ENCODE measurements around the gene BTNL8. TPM values are rescaled to one million over a fixed set of nuclear protein-coding genes. Genes with fewer than 3 reads are reported as not detected.
A peak's percentile ranks its signal among the peaks of the same experiment; 100 is the strongest.

The BTNL8 gene
- polyA plus RNA-seq, 3 donors: 0.13 to 0.50 (median 0.13) TPM

DNA sequence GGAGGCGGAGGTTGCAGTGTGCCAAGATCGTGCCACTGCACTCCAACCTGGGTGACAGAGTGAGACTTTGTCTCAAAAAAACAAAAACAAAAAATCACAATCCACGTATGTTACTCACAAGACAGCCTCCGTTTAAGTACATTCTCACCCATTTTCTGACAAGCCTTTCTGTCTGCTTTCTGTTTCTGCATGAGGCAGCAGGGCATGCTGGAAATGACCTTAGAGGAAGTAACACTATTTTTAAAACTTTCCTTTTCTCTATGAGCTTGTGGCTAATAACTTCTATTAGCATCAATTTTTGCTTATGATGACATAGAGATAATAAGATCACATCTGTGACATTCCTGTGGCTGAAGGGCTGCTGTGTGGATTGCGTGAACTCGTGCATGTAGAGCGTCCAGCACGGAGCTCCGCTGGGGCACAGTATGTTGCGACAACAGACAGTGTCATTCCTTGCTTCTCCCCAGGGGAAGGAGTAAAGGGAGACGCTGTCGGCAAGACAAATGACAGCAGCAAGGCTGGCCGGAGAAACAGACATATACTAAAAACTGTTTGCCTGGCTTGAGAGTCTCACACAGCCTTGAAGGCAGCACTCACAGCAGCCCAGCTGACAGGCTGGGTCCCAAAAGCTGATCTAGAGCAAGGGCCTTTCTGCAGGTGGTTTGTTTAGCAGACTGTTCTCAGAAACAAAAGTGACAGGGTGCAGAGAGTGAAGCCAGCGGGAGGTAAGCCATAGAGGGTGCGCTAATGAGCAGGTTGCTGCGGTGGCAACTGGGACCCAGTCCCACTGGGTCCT, 91.3 kb downstream of the BTNL8 start:
- no peaks in the 10 kb centered on the region for H3K36me3 ChIP-seq (replicated peaks in 1 of 2; ENCODE audit: control insufficient read depth in 1 of 2, insufficient read depth in 2 of 2, low read length in 2 of 2)
- H3K9me3 ChIP-seq (replicated peaks in 1 of 2; ENCODE audit: control insufficient read depth in 1 of 2, insufficient read depth in 1 of 2, low read length in 2 of 2): no peaks in the 10 kb centered on the region
- peaks cover 0 to 7% (median 3%) of the 10 kb centered on the region in 7 donors for H3K9me3 Mint-ChIP-seq
- no peak overlapping the region for H3K9ac ChIP-seq (ENCODE audit: insufficient read depth, low read length, poor library complexity, severe bottlenecking)
- H2AFZ ChIP-seq (ENCODE audit: insufficient read depth, low read depth, low read length, poor library complexity, severe bottlenecking): no peak overlapping the region
- DNase-seq: no peak
- whole genome bisulfite sequencing (ENCODE audit: insufficient coverage): 86% methylated on average over 12 of the region's 16 CpGs
- no peak for TF ChIP-seq CTCF (IDR thresholded peaks at IDR 0.05)
- no peaks in the 10 kb centered on the region for H3K36me3 Mint-ChIP-seq
- no peaks in the 10 kb centered on the region for H3K79me2 ChIP-seq (ENCODE audit: insufficient read depth, low read length)
- H3K4me3 Mint-ChIP-seq: no peak overlapping the region
- no peaks in the 10 kb centered on the region for H3K27me3 ChIP-seq (ENCODE audit: control insufficient read depth in 2 of 2, insufficient read depth in 2 of 2, low read length in 2 of 2)
- H3K4me2 ChIP-seq (replicated peaks; ENCODE audit: extremely low read depth, low read length, poor library complexity, severe bottlenecking): no peak overlapping the region
- H4K20me1 ChIP-seq (ENCODE audit: insufficient read depth, low read length): no peaks in the 10 kb centered on the region
- H3K27ac Mint-ChIP-seq: no peak overlapping the region
- no peaks in the 10 kb centered on the region for H3K4me1 Mint-ChIP-seq
- H3K4me1 ChIP-seq (ENCODE audit: control insufficient read depth in 1 of 2, insufficient read depth in 2 of 2, low read length in 2 of 2): no peaks in the 10 kb centered on the region
- intact Hi-C loops (cut with micrococcal nuclease): no loop called here
- no peak overlapping the region for H3K4me3 ChIP-seq (replicated peaks in 1 of 3; ENCODE audit: low read depth in 2 of 3, low read length in 3 of 3)
- peaks cover 5 to 6% (median 5%) of the 10 kb centered on the region in 3 donors for H3K27me3 Mint-ChIP-seq (ENCODE audit: low read depth in 3 of 3)
- H3K27ac ChIP-seq (ENCODE audit: low read depth in 1 of 2, low read length in 2 of 2): no peak overlapping the region

DNA sequence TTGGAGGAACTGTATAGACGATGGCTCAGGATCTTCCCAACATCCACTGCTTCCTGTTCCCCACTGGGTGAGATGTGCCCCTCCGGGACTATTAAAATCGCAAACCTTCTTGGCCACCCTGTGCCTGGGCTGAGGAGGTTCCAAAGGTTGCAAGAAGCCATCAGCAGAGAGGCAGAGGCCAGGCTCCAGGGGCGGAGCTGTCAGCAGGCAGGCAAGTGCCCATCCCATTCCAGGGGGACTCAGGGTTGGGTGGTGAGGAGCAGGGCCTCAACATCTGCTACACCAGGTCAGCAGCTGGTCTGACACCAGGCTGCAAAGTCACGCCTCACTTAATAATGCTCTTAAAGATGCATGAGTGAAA, 91.9 kb downstream of the BTNL8 start:
- Histone ChIP-seq H3K79me2 (ENCODE audit: insufficient read depth, low read length) (no peaks in the 10 kb centered on the region), H3K4me2 (replicated peaks; ENCODE audit: extremely low read depth, low read length, poor library complexity, severe bottlenecking) (no peak overlapping the region)
- no peak for TF ChIP-seq CTCF (IDR thresholded peaks at IDR 0.05)

More for the DNA sequence above, 91.9 kb downstream of the BTNL8 start:
- Mint-ChIP-seq H3K9me3 (peaks cover 0 to 10% (median 4%) of the 10 kb centered on the region in 7 donors), H3K36me3 (no peaks in the 10 kb centered on the region), H3K4me3 (no peak overlapping the region), H3K4me1 (no peaks in the 10 kb centered on the region), H3K27me3 (ENCODE audit: low read depth in 3 of 3) (peaks cover 5 to 6% (median 5%) of the 10 kb centered on the region in 3 donors), H3K27ac (peak overlapping the region in 1 of 7 donors; percentile 57)
- no peak for DNase-seq
- Histone ChIP-seq H3K27ac (ENCODE audit: low read depth in 1 of 2, low read length in 2 of 2) (no peak overlapping the region), H2AFZ (ENCODE audit: insufficient read depth, low read depth, low read length, poor library complexity, severe bottlenecking) (no peak overlapping the region), H3K27me3 (ENCODE audit: control insufficient read depth in 2 of 2, insufficient read depth in 2 of 2, low read length in 2 of 2) (no peaks in the 10 kb centered on the region), H3K36me3 (replicated peaks in 1 of 2; ENCODE audit: control insufficient read depth in 1 of 2, insufficient read depth in 2 of 2, low read length in 2 of 2) (no peaks in the 10 kb centered on the region), H3K9ac (ENCODE audit: insufficient read depth, low read length, poor library complexity, severe bottlenecking) (no peak overlapping the region), H3K9me3 (replicated peaks in 1 of 2; ENCODE audit: control insufficient read depth in 1 of 2, insufficient read depth in 1 of 2, low read length in 2 of 2) (no peaks in the 10 kb centered on the region), H4K20me1 (ENCODE audit: insufficient read depth, low read length) (no peaks in the 10 kb centered on the region), H3K4me1 (ENCODE audit: control insufficient read depth in 1 of 2, insufficient read depth in 2 of 2, low read length in 2 of 2) (no peaks in the 10 kb centered on the region), H3K4me3 (replicated peaks in 1 of 3; ENCODE audit: low read depth in 2 of 3, low read length in 3 of 3) (no peak overlapping the region)
- 70% methylated on average over 2 of the region's 5 CpGs for WGBS (ENCODE audit: insufficient coverage)
- intact Hi-C loops (cut with micrococcal nuclease): no loop called here

Small RNAs within 50 kb of the gene (small RNA-seq; reads per million reads assigned to genes)
- gene RF00019 (ENCODE audit: insufficient read length, low read depth) (not detected), gene RPS29P12 (ENCODE audit: insufficient read length, low read depth) (not detected)

Other genes starting within 250 kb of the BTNL8 start
- gene FLT4, start 249.6 kb upstream of the BTNL8 start, polyA plus RNA-seq: not detected
- not detected for gene OR2Y1, start 159.1 kb upstream of the BTNL8 start, polyA plus RNA-seq
- 100 to 1,000 TPM; 231 to 523 (median 385) TPM for gene MGAT1, start 96.4 kb upstream of the BTNL8 start, polyA plus RNA-seq
- gene ZFP62, start 37.9 kb upstream of the BTNL8 start, polyA plus RNA-seq: 1 to 10 TPM; 4.1 to 7.1 (median 6.5) TPM
- under 1 TPM in 2 of 3 donors, not detected in 1; 0.08 to 0.20 TPM for gene BTNL3, start 89.7 kb downstream of the BTNL8 start, polyA plus RNA-seq
- not detected for gene BTNL9, start 141.1 kb downstream of the BTNL8 start, polyA plus RNA-seq
- gene OR2V1, start 232.0 kb downstream of the BTNL8 start, polyA plus RNA-seq: not detected
- gene OR2V2, start 248.4 kb downstream of the BTNL8 start, polyA plus RNA-seq: not detected